GM18867 (cell line): Measurements from ENCODE around the gene AGRN.
A peak's percentile ranks its signal among the peaks of the same experiment; 100 is the strongest.
"Not testable (repeated sequence)": the region's sequence is repeated elsewhere in the genome, so short reads cannot be mapped to it uniquely, and the experiment has no call there.

ENCODE experiments used
- ATAC-seq: cut with Tn5 transposase; IDR thresholded peaks from one replicate; pipeline ENCODE4 v1.9.1; 2021; ENCODE audit warnings: mild to moderate bottlenecking, moderate library complexity; ENCODE audit not compliant: unreplicated experiment

AGRN gene

GRCh38 chr1:1020000-1020404 is at the start of gene AGRN:
AGRN (plus strand) TSS chr1:1020120; CDS start chr1:1020173, 53 bp downstream.
- ATAC-seq: peak; percentile 31

- ATAC-seq: no peak
Observed at GRCh38 chr1:970242-970972, 49.5 kb upstream of the AGRN start.

GRCh38 chr1:970973-971730 is 48.8 kb upstream of the AGRN start:
- no peak for ATAC-seq

GRCh38 chr1:971751-972506 is 48.0 kb upstream of the AGRN start:
- ATAC-seq: no peak

GRCh38 chr1:972726-973458 is 47.0 kb upstream of the AGRN start:
- ATAC-seq: no peak

GRCh38 chr1:973459-974292 is 46.2 kb upstream of the AGRN start:
- ATAC-seq: no peak

- ATAC-seq: no peak
Observed at GRCh38 chr1:974293-974640, 45.7 kb upstream of the AGRN start.

GRCh38 chr1:974687-975328 is 45.1 kb upstream of the AGRN start:
- no peak for ATAC-seq

- ATAC-seq: no peak
Observed at GRCh38 chr1:975365-975764, 44.6 kb upstream of the AGRN start.

- peak; percentile 55 for ATAC-seq
Observed at GRCh38 chr1:975896-976683, 43.8 kb upstream of the AGRN start.

- not testable (repeated sequence) for ATAC-seq
Observed at GRCh38 chr1:976791-977190, 43.1 kb upstream of the AGRN start.

GRCh38 chr1:978069-978834 is 41.7 kb upstream of the AGRN start:
- ATAC-seq: no peak

GRCh38 chr1:978835-979743 is 40.8 kb upstream of the AGRN start:
- ATAC-seq: no peak

GRCh38 chr1:979744-980072 is 40.2 kb upstream of the AGRN start:
- ATAC-seq: no peak

- ATAC-seq: no peak
Observed at GRCh38 chr1:980137-980571, 39.8 kb upstream of the AGRN start.

- no peak for ATAC-seq
Observed at GRCh38 chr1:980602-981395, 39.1 kb upstream of the AGRN start.
